Left forelimb (tissue), 1 donor: ENCODE measurements around the gene PRKCE.
"Not testable (repeated sequence)": the region's sequence is repeated elsewhere in the genome, so short reads cannot be mapped to it uniquely, and the experiment has no call there.

Experiments
- DNase-seq: peaks from one replicate; pipeline ENCODE4 v3.0.0-alpha.2; 2018; ENCODE audit warnings: low spot score

Gene PRKCE

GRCh38 chr2:45889620-45890370, 238.3 kb downstream of the PRKCE start:
- DNase-seq: peak; percentile 45

- not testable (repeated sequence) for DNase-seq
Measured at GRCh38 chr2:45890371-45890646, 238.8 kb downstream of the PRKCE start.

GRCh38 chr2:45890819-45891218, 239.3 kb downstream of the PRKCE start:
- DNase-seq: no peak

- DNase-seq: no peak
Measured at GRCh38 chr2:45891719-45892424, 240.4 kb downstream of the PRKCE start.

- no peak for DNase-seq
Measured at GRCh38 chr2:45892425-45892745, 240.9 kb downstream of the PRKCE start.

GRCh38 chr2:45892757-45893156, 241.3 kb downstream of the PRKCE start:
- no peak for DNase-seq

- DNase-seq: no peak
Measured at GRCh38 chr2:45894211-45894610, 242.7 kb downstream of the PRKCE start.

GRCh38 chr2:45895241-45895861, 243.9 kb downstream of the PRKCE start:
- DNase-seq: no peak

GRCh38 chr2:45896311-45896710, 244.8 kb downstream of the PRKCE start:
- no peak for DNase-seq

- no peak for DNase-seq
Measured at GRCh38 chr2:45897842-45898241, 246.4 kb downstream of the PRKCE start.

- DNase-seq: no peak
Measured at GRCh38 chr2:45898819-45899218, 247.3 kb downstream of the PRKCE start.

- no peak for DNase-seq
Measured at GRCh38 chr2:45899926-45900325, 248.5 kb downstream of the PRKCE start.

GRCh38 chr2:45901468-45902032, 250.1 kb downstream of the PRKCE start:
- no peak for DNase-seq

- DNase-seq: no peak
Measured at GRCh38 chr2:45902380-45902779, 250.9 kb downstream of the PRKCE start.

- DNase-seq: no peak
Measured at GRCh38 chr2:45902781-45903375, 251.4 kb downstream of the PRKCE start.

GRCh38 chr2:45904267-45904945, 252.9 kb downstream of the PRKCE start:
- DNase-seq: no peak

GRCh38 chr2:45904946-45905631, 253.6 kb downstream of the PRKCE start:
- no peak for DNase-seq

- no peak for DNase-seq
Measured at GRCh38 chr2:45905632-45905958, 254.1 kb downstream of the PRKCE start.

- no peak for DNase-seq
Measured at GRCh38 chr2:45907592-45907991, 256.1 kb downstream of the PRKCE start.

- DNase-seq: no peak
Measured at GRCh38 chr2:45908316-45909170, 257.1 kb downstream of the PRKCE start.

- no peak for DNase-seq
Measured at GRCh38 chr2:45909171-45909565, 257.7 kb downstream of the PRKCE start.
